ENCODE measurements around the gene KCNAB1. TPM values are rescaled to one million over a fixed set of nuclear protein-coding genes. Genes with fewer than 3 reads are reported as not detected.

The KCNAB1 gene
- total and polyA plus RNA-seq, 2 donors (not counting 1 experiment from before 2014, with no cell fraction given), result not detected

DNA sequence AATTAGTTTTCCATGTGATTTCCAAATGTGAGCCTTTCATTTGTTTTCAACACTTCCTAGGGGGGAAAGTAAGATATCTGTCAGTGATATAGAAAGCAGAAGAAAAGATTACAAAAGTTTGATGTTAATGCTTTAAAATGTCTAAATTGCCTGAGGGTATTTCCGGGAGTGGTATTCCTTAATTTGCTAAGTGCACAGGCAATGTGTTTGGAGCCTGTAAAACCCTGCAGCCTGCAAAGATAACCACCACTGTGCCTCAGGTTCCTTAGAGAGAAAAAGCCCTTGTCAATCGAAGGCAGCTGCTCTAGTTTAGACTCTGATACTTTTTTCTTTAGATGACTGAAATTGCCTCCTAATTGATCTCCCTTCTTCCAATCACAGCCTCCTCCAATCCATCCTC, 279.7 kb downstream of the KCNAB1 start:
- Histone ChIP-seq H3K27me3 (replicated peaks in 1 of 4; ENCODE audit: control extremely low read depth in 1 of 4, control insufficient read depth in 3 of 4, insufficient read depth in 4 of 4, low read length in 3 of 4) (no peaks in the 10 kb centered on the region), H3K27ac (ENCODE audit: low read length in 2 of 2) (no peak overlapping the region), H3K4me2 (replicated peaks; ENCODE audit: low read depth, low read length, poor library complexity, severe bottlenecking) (no peak overlapping the region), H3K36me3 (replicated peaks in 1 of 2; ENCODE audit: control extremely low read depth in 1 of 2, control insufficient read depth in 1 of 2, extremely low read depth in 1 of 2, insufficient read depth in 2 of 2, low read length in 1 of 2) (no peaks in the 10 kb centered on the region), H3K4me3 (ENCODE audit: control extremely low read depth in 1 of 5, extremely low read depth in 1 of 5, insufficient read depth in 1 of 5, low read depth in 2 of 5, low read length in 4 of 5) (no peak overlapping the region), H3K9ac (ENCODE audit: low read length) (no peak overlapping the region), H3K4me1 (ENCODE audit: control insufficient read depth in 2 of 2, insufficient read depth in 2 of 2, low read length in 2 of 2) (no peaks in the 10 kb centered on the region), H2AFZ (ENCODE audit: insufficient read depth, low read depth, low read length, poor library complexity, severe bottlenecking) (no peak overlapping the region), H3K9me3 (ENCODE audit: control extremely low read depth in 1 of 3, control insufficient read depth in 2 of 3, insufficient read depth in 1 of 3, low read length in 2 of 3) (no peaks in the 10 kb centered on the region), H4K20me1 (ENCODE audit: control insufficient read depth, insufficient read depth, low read length, poor library complexity, severe bottlenecking) (no peaks in the 10 kb centered on the region), H3K79me2 (ENCODE audit: control insufficient read depth, insufficient read depth, low read length) (no peaks in the 10 kb centered on the region)
- intact Hi-C loops (cut with micrococcal nuclease), result no loop called here
- ATAC-seq (ENCODE audit: low read depth), result no peak
- H3K9me3 Mint-ChIP-seq (ENCODE audit: insufficient read depth), result no peaks in the 10 kb centered on the region
- H3K27me3 Mint-ChIP-seq, result peaks cover 12% of the 10 kb centered on the region
- TF ChIP-seq EZH2 (IDR thresholded peaks at IDR 0.05; ENCODE audit: borderline replicate concordance, insufficient read depth, low read depth, low read length, poor library complexity, severe bottlenecking), result no peak
- TF ChIP-seq, protein P1, sequence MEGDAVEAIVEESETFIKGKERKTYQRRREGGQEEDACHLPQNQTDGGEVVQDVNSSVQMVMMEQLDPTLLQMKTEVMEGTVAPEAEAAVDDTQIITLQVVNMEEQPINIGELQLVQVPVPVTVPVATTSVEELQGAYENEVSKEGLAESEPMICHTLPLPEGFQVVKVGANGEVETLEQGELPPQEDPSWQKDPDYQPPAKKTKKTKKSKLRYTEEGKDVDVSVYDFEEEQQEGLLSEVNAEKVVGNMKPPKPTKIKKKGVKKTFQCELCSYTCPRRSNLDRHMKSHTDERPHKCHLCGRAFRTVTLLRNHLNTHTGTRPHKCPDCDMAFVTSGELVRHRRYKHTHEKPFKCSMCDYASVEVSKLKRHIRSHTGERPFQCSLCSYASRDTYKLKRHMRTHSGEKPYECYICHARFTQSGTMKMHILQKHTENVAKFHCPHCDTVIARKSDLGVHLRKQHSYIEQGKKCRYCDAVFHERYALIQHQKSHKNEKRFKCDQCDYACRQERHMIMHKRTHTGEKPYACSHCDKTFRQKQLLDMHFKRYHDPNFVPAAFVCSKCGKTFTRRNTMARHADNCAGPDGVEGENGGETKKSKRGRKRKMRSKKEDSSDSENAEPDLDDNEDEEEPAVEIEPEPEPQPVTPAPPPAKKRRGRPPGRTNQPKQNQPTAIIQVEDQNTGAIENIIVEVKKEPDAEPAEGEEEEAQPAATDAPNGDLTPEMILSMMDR (IDR thresholded peaks at IDR 0.05), result no peak
- no peak overlapping the region for H3K27ac Mint-ChIP-seq
- DNase-seq, result no peak
- WGBS (ENCODE audit: insufficient coverage), result 80% methylated on average over 1 of the region's 2 CpGs
- ChIA-PET POLR2A (no interaction called here), CTCF (no interaction called here)
- no peaks in the 10 kb centered on the region for H3K4me1 Mint-ChIP-seq
- H3K4me3 Mint-ChIP-seq, result no peak overlapping the region

DNA sequence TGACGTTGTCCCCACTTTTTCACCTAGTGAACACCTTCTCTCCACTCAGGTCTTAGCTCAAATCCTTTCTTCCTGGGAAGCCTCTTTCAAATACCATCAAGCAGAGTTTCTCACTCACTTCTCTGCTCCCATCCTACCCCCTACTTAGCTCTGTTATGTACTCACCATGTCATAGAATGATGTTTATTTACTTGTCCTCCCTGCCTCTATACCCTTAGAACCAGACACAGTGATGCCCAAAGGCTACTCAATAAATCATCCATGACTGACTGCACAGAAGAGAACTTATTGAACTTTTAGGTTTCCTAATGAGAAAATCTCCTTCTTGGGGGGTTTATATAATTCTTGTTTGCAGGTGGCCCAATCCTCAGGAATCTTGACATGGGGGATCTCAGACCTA, 280.4 kb downstream of the KCNAB1 start:
- Mint-ChIP-seq H3K27ac (no peak overlapping the region), H3K4me1 (no peaks in the 10 kb centered on the region), H3K27me3 (peaks cover 12% of the 10 kb centered on the region), H3K4me3 (no peak overlapping the region), H3K9me3 (ENCODE audit: insufficient read depth) (no peaks in the 10 kb centered on the region)
- intact Hi-C loops (cut with micrococcal nuclease), result no loop called here
- Histone ChIP-seq H3K9ac (ENCODE audit: low read length) (no peak overlapping the region), H3K9me3 (ENCODE audit: control extremely low read depth in 1 of 3, control insufficient read depth in 2 of 3, insufficient read depth in 1 of 3, low read length in 2 of 3) (no peaks in the 10 kb centered on the region), H3K27me3 (replicated peaks in 1 of 4; ENCODE audit: control extremely low read depth in 1 of 4, control insufficient read depth in 3 of 4, insufficient read depth in 4 of 4, low read length in 3 of 4) (no peaks in the 10 kb centered on the region), H3K36me3 (replicated peaks in 1 of 2; ENCODE audit: control extremely low read depth in 1 of 2, control insufficient read depth in 1 of 2, extremely low read depth in 1 of 2, insufficient read depth in 2 of 2, low read length in 1 of 2) (no peaks in the 10 kb centered on the region), H3K4me2 (replicated peaks; ENCODE audit: low read depth, low read length, poor library complexity, severe bottlenecking) (no peak overlapping the region), H3K4me1 (ENCODE audit: control insufficient read depth in 2 of 2, insufficient read depth in 2 of 2, low read length in 2 of 2) (no peaks in the 10 kb centered on the region), H3K79me2 (ENCODE audit: control insufficient read depth, insufficient read depth, low read length) (no peaks in the 10 kb centered on the region), H4K20me1 (ENCODE audit: control insufficient read depth, insufficient read depth, low read length, poor library complexity, severe bottlenecking) (no peaks in the 10 kb centered on the region), H3K27ac (ENCODE audit: low read length in 2 of 2) (no peak overlapping the region), H3K4me3 (ENCODE audit: control extremely low read depth in 1 of 5, extremely low read depth in 1 of 5, insufficient read depth in 1 of 5, low read depth in 2 of 5, low read length in 4 of 5) (no peak overlapping the region), H2AFZ (ENCODE audit: insufficient read depth, low read depth, low read length, poor library complexity, severe bottlenecking) (no peak overlapping the region)
- ChIA-PET POLR2A (no interaction called here), CTCF (no interaction called here)
- no peak for DNase-seq
- ATAC-seq (ENCODE audit: low read depth), result no peak
- no peak for TF ChIP-seq EZH2 (IDR thresholded peaks at IDR 0.05; ENCODE audit: borderline replicate concordance, insufficient read depth, low read depth, low read length, poor library complexity, severe bottlenecking)
- TF ChIP-seq, protein P1 (IDR thresholded peaks at IDR 0.05), result no peak
- WGBS (ENCODE audit: insufficient coverage), result no CpG with 5 or more reads among the region's 1 CpG

Data from B cell (primary cell).